ENCODE measurements around the gene SEMA4C.

SEMA4C gene

DNA sequence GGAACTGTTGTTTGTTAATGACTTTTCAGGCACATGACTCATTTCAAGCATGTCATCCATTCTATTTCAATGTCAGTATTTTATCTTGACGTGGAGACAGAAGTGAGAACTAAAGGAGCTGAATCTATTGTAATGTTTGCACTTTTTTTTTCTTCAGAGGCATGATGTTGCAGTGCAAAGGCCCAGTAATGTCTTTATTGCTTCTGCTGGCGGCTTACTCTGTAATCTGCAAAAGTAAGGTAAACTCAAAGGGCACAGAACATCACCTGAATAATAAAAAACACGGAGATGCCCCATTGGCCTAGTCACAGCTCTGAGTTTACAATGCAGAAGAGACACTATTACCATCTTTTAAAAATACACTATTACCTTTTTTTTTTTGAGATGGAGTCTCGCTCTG, 56.2 kb downstream of the SEMA4C start:
- H3K27me3 ChIP-seq (ENCODE audit: insufficient read depth, poor library complexity, severe bottlenecking): no peaks in the 10 kb centered on the region
- no peak overlapping the region for H3K4me3 ChIP-seq (replicated peaks; ENCODE audit: insufficient read depth, low read length)
- no peak for DNase-seq (ENCODE audit: low read depth in 1 of 2, low spot score in 1 of 2)
- H3K27ac ChIP-seq (replicated peaks): no peak overlapping the region
- TF ChIP-seq, protein P1, sequence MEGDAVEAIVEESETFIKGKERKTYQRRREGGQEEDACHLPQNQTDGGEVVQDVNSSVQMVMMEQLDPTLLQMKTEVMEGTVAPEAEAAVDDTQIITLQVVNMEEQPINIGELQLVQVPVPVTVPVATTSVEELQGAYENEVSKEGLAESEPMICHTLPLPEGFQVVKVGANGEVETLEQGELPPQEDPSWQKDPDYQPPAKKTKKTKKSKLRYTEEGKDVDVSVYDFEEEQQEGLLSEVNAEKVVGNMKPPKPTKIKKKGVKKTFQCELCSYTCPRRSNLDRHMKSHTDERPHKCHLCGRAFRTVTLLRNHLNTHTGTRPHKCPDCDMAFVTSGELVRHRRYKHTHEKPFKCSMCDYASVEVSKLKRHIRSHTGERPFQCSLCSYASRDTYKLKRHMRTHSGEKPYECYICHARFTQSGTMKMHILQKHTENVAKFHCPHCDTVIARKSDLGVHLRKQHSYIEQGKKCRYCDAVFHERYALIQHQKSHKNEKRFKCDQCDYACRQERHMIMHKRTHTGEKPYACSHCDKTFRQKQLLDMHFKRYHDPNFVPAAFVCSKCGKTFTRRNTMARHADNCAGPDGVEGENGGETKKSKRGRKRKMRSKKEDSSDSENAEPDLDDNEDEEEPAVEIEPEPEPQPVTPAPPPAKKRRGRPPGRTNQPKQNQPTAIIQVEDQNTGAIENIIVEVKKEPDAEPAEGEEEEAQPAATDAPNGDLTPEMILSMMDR (IDR thresholded peaks at IDR 0.05; ENCODE audit: insufficient read depth, low read length): no peak
- TF ChIP-seq SPI1 (IDR thresholded peaks at IDR 0.05; ENCODE audit: borderline replicate concordance, low read depth) (no peak), GABPA (IDR thresholded peaks at IDR 0.05; ENCODE audit: low read depth) (no peak), POLR2AphosphoS5 (IDR thresholded peaks at IDR 0.05; ENCODE audit: low read depth) (no peak)
- TF ChIP-seq, protein P2, sequence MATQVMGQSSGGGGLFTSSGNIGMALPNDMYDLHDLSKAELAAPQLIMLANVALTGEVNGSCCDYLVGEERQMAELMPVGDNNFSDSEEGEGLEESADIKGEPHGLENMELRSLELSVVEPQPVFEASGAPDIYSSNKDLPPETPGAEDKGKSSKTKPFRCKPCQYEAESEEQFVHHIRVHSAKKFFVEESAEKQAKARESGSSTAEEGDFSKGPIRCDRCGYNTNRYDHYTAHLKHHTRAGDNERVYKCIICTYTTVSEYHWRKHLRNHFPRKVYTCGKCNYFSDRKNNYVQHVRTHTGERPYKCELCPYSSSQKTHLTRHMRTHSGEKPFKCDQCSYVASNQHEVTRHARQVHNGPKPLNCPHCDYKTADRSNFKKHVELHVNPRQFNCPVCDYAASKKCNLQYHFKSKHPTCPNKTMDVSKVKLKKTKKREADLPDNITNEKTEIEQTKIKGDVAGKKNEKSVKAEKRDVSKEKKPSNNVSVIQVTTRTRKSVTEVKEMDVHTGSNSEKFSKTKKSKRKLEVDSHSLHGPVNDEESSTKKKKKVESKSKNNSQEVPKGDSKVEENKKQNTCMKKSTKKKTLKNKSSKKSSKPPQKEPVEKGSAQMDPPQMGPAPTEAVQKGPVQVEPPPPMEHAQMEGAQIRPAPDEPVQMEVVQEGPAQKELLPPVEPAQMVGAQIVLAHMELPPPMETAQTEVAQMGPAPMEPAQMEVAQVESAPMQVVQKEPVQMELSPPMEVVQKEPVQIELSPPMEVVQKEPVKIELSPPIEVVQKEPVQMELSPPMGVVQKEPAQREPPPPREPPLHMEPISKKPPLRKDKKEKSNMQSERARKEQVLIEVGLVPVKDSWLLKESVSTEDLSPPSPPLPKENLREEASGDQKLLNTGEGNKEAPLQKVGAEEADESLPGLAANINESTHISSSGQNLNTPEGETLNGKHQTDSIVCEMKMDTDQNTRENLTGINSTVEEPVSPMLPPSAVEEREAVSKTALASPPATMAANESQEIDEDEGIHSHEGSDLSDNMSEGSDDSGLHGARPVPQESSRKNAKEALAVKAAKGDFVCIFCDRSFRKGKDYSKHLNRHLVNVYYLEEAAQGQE (IDR thresholded peaks at IDR 0.05; ENCODE audit: insufficient replicate concordance, low read depth): no peak

DNA sequence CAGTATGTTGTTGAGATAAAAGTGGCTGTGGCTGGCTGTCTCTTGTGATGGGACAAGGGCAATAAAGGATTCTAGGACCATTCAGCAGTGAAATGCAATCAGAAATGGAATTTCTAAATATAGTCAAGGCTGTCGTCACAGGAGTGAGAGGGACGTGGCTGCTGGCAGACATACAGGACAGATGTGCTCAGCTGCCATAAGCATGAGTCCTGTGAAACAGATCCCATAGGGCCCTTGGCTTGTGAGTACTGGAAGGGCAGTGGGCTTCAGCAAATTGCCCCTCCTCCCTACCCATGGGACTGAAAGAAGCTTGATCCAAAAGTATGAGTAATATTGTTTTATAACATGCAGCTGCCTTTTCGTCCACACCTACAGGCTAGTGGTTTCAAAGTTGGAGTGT, 58.0 kb downstream of the SEMA4C start:
- no peak for DNase-seq (ENCODE audit: low read depth in 1 of 2, low spot score in 1 of 2)
- no peaks in the 10 kb centered on the region for H3K27me3 ChIP-seq (ENCODE audit: insufficient read depth, poor library complexity, severe bottlenecking)
- H3K4me3 ChIP-seq (replicated peaks; ENCODE audit: insufficient read depth, low read length): no peak overlapping the region
- H3K27ac ChIP-seq (replicated peaks): no peak overlapping the region
- TF ChIP-seq, protein P2 (IDR thresholded peaks at IDR 0.05; ENCODE audit: insufficient replicate concordance, low read depth): no peak
- TF ChIP-seq POLR2AphosphoS5 (IDR thresholded peaks at IDR 0.05; ENCODE audit: low read depth) (no peak), GABPA (IDR thresholded peaks at IDR 0.05; ENCODE audit: low read depth) (no peak), SPI1 (IDR thresholded peaks at IDR 0.05; ENCODE audit: borderline replicate concordance, low read depth) (no peak)
- TF ChIP-seq, protein P1 (IDR thresholded peaks at IDR 0.05; ENCODE audit: insufficient read depth, low read length): no peak

DNA sequence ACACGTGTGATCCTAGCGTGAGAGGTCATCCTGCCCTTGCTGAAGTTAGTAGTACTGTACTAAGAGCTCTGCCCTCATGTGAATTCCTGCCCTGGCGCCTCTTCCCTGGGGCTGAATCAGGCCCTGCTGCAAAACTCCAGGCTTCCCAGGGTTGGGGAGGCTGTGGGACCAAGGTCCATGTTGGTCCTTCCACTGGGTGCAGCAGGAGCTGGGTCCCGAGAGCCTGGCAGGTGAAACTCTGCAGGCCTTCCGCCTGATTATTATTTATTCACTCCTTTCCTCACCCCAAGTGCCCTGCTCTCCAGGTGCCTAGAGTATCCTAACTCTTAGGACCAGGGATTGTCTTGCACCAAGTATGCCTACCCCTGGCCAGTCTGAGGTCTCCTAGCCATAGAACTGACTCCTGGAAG, 59.1 kb downstream of the SEMA4C start:
- TF ChIP-seq SPI1 (IDR thresholded peaks at IDR 0.05; ENCODE audit: borderline replicate concordance, low read depth): no peak
- TF ChIP-seq, protein P1 (IDR thresholded peaks at IDR 0.05; ENCODE audit: insufficient read depth, low read length): no peak
- TF ChIP-seq POLR2AphosphoS5 (IDR thresholded peaks at IDR 0.05; ENCODE audit: low read depth): no peak
- H3K27me3 ChIP-seq (ENCODE audit: insufficient read depth, poor library complexity, severe bottlenecking): no peaks in the 10 kb centered on the region
- no peak for DNase-seq (ENCODE audit: low read depth in 1 of 2, low spot score in 1 of 2)
- H3K4me3 ChIP-seq (replicated peaks; ENCODE audit: insufficient read depth, low read length): no peak overlapping the region
- H3K27ac ChIP-seq (replicated peaks): no peak overlapping the region
